Astrocyte of the spinal cord (primary cell): ENCODE data around the gene TP53BP1.
A peak's percentile ranks its signal among the peaks of the same experiment; 100 is the strongest.

ENCODE experiments used
- DNase-seq: peaks from one replicate; pipeline ENCODE4 v3.0.0; 2011; ENCODE audit warnings: low read depth, low spot score
- H3K4me3 ChIP-seq: 2 replicates; pipeline ENCODE4 v1.5.1; 2011; ENCODE audit warnings: low read depth, mild to moderate bottlenecking, low read length, moderate library complexity
- in situ Hi-C: cut with HindIII; loops from 2 replicates; pipeline ENCODE4 v1.10.0; 2017; ENCODE audit warnings: low sequenced_read_pairs
- TF ChIP-seq, protein P1 (sequence below): IDR thresholded peaks from 2 replicates; pipeline ENCODE4 v1.5.1; 2012; ENCODE audit warnings: low read depth, mild to moderate bottlenecking, low read length, inconsistent platforms

Gene TP53BP1

GRCh38 chr15:43446344-43446743 is 46.6 kb downstream of the TP53BP1 start:
- TF ChIP-seq, protein P1, sequence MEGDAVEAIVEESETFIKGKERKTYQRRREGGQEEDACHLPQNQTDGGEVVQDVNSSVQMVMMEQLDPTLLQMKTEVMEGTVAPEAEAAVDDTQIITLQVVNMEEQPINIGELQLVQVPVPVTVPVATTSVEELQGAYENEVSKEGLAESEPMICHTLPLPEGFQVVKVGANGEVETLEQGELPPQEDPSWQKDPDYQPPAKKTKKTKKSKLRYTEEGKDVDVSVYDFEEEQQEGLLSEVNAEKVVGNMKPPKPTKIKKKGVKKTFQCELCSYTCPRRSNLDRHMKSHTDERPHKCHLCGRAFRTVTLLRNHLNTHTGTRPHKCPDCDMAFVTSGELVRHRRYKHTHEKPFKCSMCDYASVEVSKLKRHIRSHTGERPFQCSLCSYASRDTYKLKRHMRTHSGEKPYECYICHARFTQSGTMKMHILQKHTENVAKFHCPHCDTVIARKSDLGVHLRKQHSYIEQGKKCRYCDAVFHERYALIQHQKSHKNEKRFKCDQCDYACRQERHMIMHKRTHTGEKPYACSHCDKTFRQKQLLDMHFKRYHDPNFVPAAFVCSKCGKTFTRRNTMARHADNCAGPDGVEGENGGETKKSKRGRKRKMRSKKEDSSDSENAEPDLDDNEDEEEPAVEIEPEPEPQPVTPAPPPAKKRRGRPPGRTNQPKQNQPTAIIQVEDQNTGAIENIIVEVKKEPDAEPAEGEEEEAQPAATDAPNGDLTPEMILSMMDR, result no peak
- in situ Hi-C loops, result no loop called here
- DNase-seq, result no peak

GRCh38 chr15:43441316-43441715 is 51.6 kb downstream of the TP53BP1 start:
- peak; percentile 65 for DNase-seq
- TF ChIP-seq, protein P1, result no peak
- in situ Hi-C loops, result no loop called here
- no peak overlapping the region for H3K4me3 ChIP-seq

More at GRCh38 chr15:43446344-43446743, 46.6 kb downstream of the TP53BP1 start:
- no peak overlapping the region for H3K4me3 ChIP-seq

- in situ Hi-C loops, result no loop called here
- H3K4me3 ChIP-seq, result no peak overlapping the region
- peak; percentile 97 for DNase-seq
These were observed 52.2 kb downstream of the TP53BP1 start for GRCh38 chr15:43440721-43441281.

DNA sequence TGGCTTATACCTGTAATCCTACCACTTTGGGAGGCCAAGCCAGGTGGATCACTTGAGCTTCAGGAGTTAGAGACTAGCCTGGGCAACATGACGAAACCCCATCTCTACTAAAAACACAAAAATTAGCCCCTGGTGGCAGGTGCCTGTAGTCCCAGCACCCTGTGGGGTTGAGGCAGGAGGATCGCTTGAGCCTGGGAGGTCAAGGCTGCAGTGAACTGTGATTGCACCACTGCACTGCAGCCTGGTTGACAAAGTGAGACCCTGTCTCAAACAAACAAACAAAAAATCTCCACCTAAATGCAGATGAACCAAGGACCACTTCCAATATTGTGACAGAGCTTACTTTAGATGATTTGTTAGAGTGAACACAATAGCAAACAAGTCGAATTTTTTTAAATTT is 53.7 kb downstream of the TP53BP1 start:
- in situ Hi-C loops, result no loop called here
- no peak for DNase-seq
- TF ChIP-seq, protein P1, result no peak
- H3K4me3 ChIP-seq, result no peak overlapping the region

More at GRCh38 chr15:43440721-43441281, 52.2 kb downstream of the TP53BP1 start:
- TF ChIP-seq, protein P1, result peak; percentile 47

DNA sequence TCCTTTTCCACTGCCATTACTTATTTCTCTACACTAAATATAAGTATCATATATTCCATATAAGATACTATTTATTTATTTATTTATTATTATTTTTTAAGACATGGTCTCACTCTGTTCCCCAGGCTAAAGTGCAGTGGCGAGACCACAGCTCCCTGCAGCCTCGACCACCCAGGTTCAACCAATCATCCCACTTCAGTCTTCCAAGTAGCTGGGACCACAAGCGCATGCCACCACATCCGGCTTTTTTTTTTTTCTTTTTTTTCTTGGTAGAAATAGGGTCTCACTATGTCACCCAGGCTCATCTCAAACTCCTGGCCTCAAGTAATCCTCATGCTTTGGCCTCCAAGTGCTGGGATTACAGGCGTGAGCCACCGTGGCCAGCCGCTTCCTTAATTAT is 56.6 kb downstream of the TP53BP1 start:
- TF ChIP-seq, protein P1, result no peak
- in situ Hi-C loops, result no loop called here
- no peak for DNase-seq
- H3K4me3 ChIP-seq, result no peak overlapping the region

DNA sequence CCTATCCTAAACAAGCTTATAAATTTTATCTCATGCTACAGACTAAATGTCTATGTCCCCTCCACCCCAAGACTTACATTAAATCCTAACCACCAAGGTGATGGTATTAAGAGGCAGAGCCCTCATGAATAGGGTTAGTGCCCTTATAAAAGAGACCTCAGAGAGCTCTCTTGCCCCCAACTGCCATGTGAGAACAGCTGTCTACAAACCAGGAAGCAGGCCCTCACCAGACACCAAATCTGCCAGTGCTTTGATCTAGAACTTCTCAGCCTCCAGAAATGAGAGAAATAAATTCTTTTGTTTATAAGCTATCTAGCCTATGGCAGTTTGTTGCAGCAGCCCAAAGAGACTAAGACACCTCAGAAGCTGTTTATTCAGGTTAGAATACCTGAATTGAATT is 58.5 kb downstream of the TP53BP1 start:
- in situ Hi-C loops, result no loop called here

More for the DNA sequence above, 58.5 kb downstream of the TP53BP1 start:
- no peak for DNase-seq
- TF ChIP-seq, protein P1, result no peak
- H3K4me3 ChIP-seq, result no peak overlapping the region
